ENCODE results near the gene LRBA.
A peak's percentile ranks its signal among the peaks of the same experiment; 100 is the strongest.
"Not testable (repeated sequence)": the region's sequence is repeated elsewhere in the genome, so short reads cannot be mapped to it uniquely, and the experiment has no call there.

Gene LRBA

DNA sequence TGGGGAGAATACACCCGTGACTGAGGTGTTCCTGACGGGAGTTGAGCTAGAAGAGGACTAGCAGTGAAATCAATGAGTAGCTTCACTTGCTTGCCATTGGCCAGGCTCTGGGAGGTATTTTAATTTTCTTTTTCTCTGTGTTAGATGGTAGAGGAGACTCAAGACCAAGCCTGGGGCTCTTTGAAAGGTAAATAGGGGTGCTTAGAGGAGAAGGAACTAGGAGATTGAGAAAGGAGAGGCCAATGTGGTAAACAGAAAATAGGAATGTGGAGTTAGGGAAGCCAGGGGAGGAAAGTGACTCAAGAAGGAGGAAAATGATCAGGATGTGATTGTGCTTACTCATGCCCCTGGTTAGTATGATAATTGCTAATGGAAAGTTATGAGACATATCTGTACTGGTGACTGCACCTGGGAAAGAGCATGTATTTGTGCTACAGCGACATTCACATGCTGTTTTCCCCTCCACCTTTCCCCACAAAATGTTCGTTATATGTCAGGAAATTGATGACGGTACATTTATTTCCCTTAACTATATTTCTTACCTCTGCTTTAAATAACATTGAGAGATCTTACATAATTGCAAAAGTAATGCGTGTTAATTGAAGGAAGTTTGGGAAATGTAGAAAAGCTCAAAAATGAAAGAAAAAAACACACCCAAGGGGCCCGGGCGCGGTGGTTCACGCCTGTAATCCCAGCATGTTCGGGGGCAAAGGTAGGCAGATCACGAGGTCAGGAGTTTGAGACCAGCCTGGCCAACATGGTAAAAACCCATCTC is 16.9 kb upstream of the LRBA start:
- H3K9me3 Mint-ChIP-seq: no peaks in the 10 kb centered on the region
- H3K36me3 Mint-ChIP-seq: no peaks in the 10 kb centered on the region
- peak overlapping the region; percentile 7 for H3K4me3 Mint-ChIP-seq
- H3K27me3 Mint-ChIP-seq: peaks cover 30% of the 10 kb centered on the region
- H3K27ac Mint-ChIP-seq: peak overlapping the region; percentile 34
- peak; percentile 70 for ATAC-seq
- H3K4me1 Mint-ChIP-seq: peaks cover 23% of the 10 kb centered on the region

DNA sequence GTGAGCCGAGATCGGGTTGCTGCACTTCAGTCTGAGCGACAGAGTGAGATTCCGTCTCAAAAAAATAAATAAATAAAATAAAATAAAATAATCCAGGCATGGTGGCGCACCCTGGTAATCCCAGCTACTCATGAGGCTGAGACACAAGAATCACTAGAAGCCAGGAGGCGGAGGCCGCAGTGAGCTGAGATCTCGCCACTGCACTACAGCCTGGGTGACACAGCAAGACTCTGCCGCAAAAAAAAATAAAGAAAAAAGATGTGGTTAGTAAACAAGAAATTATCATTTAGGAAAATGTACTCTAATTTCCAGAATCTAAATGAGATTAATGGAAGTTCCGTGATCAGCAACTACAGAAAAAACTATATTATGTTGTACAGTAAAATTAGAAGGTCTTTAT is 14.5 kb upstream of the LRBA start:
- Mint-ChIP-seq H3K27me3 (peaks cover 30% of the 10 kb centered on the region), H3K4me3 (no peak overlapping the region), H3K27ac (no peak overlapping the region), H3K9me3 (no peaks in the 10 kb centered on the region), H3K36me3 (no peaks in the 10 kb centered on the region), H3K4me1 (peaks cover 18% of the 10 kb centered on the region)
- ATAC-seq: no peak

DNA sequence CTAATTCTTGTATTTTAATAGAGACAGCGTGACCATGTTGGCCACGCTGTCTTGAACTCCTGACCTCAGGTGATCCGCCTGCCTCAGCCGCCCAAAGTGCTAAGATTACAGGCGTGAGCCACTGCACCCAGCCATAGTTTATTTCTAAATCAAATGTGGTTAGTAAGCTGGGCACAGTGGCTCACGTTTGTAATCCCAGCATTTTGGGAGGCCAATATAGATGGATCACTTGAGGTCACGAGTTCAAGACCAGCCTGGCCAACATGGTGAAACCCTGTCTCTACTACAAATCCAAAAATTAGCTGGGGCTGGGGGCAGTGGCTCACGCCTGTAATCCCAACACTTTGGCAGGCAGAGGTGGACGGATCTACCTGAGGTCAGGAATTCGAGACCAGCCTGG is 13.9 kb upstream of the LRBA start:
- H3K9me3 Mint-ChIP-seq, H3K4me3 Mint-ChIP-seq, H3K27ac Mint-ChIP-seq, ATAC-seq, H3K36me3 Mint-ChIP-seq: not testable (repeated sequence)
- H3K27me3 Mint-ChIP-seq: peaks cover 30% of the 10 kb centered on the region
- H3K4me1 Mint-ChIP-seq: peaks cover 18% of the 10 kb centered on the region

DNA sequence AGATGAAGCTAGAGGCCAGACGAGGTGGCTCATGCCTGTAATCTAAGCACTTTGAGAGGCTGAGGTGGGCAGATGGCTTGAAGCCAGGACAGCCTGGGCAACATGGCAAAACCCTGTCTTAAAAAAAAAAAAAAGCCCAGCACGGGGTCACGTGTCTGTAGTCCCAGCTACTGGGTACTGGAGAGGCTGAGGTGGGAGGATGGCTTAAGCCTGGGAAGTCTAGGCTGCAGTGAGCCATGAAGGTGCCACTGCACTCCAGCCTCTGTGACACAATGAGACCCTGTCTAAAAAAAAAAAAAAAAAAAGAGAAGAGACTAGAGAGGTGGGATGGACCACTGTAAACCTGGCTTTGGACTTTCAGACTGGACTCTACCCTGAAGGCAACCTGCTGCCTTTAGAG is 10.7 kb upstream of the LRBA start:
- Mint-ChIP-seq H3K9me3 (no peaks in the 10 kb centered on the region), H3K27ac (no peak overlapping the region), H3K27me3 (peaks cover 21% of the 10 kb centered on the region), H3K4me3 (no peak overlapping the region), H3K36me3 (no peaks in the 10 kb centered on the region), H3K4me1 (peaks cover 8% of the 10 kb centered on the region)
- no peak for ATAC-seq

DNA sequence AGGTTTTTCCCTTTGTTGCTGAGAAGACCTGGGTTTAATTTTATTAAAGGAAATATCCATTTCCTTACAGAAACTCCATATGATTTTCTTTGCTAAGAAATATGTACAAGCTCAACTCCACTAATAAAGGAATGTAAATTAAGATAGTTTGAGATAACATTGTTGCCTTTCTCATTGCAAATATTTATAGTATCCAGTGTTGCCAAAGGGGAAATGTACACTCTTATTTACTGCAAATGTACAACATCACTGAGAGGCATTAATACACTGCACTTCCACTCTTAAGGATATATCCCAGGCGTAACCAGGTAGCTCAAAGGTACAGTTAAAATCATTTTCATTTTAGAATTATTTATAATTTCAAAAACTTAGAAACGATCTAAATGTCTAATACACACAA is 7.5 kb upstream of the LRBA start:
- H3K4me1 Mint-ChIP-seq: no peaks in the 10 kb centered on the region
- H3K27ac Mint-ChIP-seq: no peak overlapping the region
- ATAC-seq: no peak
- peaks cover 9% of the 10 kb centered on the region for H3K27me3 Mint-ChIP-seq
- H3K36me3 Mint-ChIP-seq: no peaks in the 10 kb centered on the region
- no peaks in the 10 kb centered on the region for H3K9me3 Mint-ChIP-seq
- H3K4me3 Mint-ChIP-seq: no peak overlapping the region

DNA sequence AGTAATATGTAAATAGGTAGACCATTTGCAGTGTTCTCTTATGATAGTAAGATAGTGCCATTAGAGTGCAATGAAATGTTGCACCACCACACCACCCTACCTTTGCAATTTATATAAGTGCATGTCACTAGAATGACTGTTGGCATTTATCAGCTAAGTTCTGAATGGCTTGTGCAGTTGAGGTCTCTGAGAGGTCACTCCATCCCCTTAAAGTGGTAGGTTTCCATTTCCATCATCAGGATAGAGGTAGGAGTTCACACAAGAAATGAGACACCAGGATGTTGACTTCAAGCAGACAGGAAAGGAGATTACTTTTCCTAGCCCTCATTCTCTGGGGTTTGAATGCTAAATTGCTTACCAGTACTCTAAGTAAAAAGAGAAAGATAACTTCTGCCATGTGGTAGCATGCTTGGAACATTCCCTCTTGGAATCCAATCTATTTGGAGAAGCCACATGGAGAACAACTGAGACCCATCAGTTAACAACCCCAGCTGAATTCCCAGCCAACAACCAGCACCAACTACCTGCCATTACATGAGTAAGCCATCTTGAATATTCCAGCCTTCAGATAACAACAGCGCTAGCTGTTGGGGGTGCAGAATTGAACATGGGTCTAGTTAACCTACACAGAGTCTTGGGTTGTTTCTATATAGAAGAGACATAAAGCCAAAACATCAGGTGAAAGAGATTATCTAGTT is 6.7 kb upstream of the LRBA start:
- Mint-ChIP-seq H3K27ac (no peak overlapping the region), H3K4me3 (no peak overlapping the region), H3K9me3 (no peaks in the 10 kb centered on the region), H3K27me3 (peaks cover 9% of the 10 kb centered on the region), H3K36me3 (no peaks in the 10 kb centered on the region), H3K4me1 (no peaks in the 10 kb centered on the region)
- no peak for ATAC-seq

DNA sequence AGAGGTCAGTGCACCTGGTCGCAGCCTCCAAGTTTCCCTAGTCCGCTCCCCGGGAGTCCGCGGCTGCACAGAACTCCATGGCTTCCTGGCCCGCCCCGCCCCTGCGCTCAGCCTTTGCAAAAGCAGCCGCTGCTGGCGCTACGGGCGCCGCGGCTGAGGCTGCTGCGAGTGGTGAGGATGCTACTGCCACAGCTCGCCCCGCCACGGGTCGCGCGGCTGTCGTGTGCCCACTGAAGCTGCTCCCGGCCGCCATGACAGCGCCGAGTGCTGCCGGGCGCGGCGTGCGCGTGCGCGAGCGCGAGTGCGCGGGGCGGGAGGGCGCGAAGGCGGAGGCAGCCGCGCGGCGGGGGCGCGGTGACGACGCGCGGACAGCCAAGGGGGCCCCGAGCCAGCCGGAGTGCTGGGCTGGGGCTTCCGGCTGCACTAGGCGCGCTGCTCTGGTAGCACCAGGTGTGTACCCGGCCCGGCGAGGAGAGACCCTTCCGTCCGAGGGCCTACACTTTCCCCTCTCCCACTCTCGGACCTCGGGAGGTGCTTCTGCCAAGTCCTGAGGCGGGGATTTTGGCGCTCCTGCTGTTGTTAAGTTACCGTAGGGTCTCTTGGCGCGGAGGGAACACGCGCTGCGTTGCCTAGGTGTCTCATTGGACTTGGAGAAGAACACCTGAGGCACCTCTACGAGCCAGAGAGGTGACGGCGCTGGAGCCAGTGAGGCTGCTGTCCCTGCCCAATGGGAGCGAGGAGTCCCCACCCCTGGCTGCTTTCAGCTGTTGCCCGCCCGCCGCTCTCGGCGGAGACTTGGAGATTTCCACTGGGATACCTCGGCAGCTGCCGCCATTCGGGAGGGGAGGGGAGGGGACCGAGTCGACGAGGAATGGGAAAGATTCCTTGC is 619 bp upstream of the LRBA start:
- Mint-ChIP-seq H3K4me3 (peak overlapping the region; percentile 99), H3K4me1 (peaks cover 32% of the 10 kb centered on the region), H3K36me3 (no peaks in the 10 kb centered on the region), H3K9me3 (no peaks in the 10 kb centered on the region), H3K27ac (peak overlapping the region; percentile 89), H3K27me3 (no peaks in the 10 kb centered on the region)
- ATAC-seq: peak; percentile 93

DNA sequence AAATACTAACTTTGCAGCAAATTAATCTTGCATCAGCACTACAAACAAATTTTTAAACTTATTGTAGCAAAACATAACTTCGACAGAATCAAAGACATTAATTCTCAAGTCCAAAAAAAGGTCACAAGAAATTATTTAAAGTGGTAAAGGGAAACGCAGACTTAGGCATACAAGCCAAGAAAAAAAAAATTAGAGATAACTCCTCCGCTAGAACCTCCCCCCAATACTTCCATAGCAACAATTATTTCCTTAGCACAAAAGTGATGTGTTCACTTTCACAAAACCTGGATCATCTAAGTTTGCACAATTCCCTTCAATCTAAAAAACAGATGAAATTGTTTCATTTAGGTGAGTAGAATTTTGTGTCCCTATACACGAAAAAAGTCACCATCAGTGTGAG is 1.1 kb downstream of the LRBA start:
- ATAC-seq: no peak
- no peaks in the 10 kb centered on the region for H3K27me3 Mint-ChIP-seq
- peak overlapping the region; percentile 99 for H3K4me3 Mint-ChIP-seq

DNA sequence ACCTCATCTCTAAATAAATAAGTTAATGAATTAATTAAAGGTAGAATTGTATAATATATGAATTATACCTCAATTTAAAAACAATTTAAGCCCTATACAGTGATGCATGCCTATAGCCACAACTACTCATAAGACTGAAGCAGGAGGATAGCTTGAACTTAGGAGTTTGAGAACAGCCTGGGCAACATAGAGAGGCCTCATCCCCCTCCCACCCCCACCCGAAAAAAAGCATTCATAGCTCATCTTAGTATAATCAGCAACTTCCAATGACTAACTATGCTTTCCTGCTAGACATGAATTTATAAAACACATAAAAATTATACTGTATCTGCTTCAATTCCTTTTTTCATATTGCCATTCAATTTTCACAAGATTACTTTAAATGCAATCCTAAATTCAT is 1.6 kb downstream of the LRBA start:
- H3K36me3 Mint-ChIP-seq: no peaks in the 10 kb centered on the region
- H3K27ac Mint-ChIP-seq: peak overlapping the region; percentile 71
- no peak for ATAC-seq
- H3K4me1 Mint-ChIP-seq: peaks cover 32% of the 10 kb centered on the region
- no peaks in the 10 kb centered on the region for H3K27me3 Mint-ChIP-seq
- H3K4me3 Mint-ChIP-seq: peak overlapping the region; percentile 99
- H3K9me3 Mint-ChIP-seq: no peaks in the 10 kb centered on the region

More for the DNA sequence above, 1.1 kb downstream of the LRBA start:
- Mint-ChIP-seq H3K9me3 (no peaks in the 10 kb centered on the region), H3K4me1 (peaks cover 32% of the 10 kb centered on the region), H3K27ac (peak overlapping the region; percentile 89), H3K36me3 (no peaks in the 10 kb centered on the region)

DNA sequence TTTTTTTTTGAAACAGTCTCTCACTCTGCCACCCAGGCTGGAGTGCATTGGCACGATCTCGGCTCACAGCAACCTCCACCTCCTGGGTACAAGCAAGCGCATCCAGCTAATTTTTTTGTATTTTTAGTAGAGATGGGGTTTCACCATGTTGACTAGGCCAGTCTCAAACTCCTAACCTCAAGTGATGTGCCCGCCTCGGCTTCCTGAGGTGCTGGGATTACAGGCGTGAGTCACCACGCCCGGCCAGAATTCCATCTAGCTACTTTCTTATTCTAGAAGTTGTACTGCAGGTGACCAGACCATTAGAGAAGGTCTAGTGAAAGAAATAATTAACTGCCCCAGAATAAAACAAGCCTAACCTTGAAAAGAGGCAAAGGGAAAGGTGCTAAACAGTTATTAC is 2.3 kb downstream of the LRBA start:
- Mint-ChIP-seq H3K27me3 (no peaks in the 10 kb centered on the region), H3K4me3 (peak overlapping the region; percentile 72), H3K27ac (peak overlapping the region; percentile 71), H3K4me1 (peaks cover 32% of the 10 kb centered on the region), H3K9me3 (no peaks in the 10 kb centered on the region), H3K36me3 (no peaks in the 10 kb centered on the region)
- no peak for ATAC-seq

DNA sequence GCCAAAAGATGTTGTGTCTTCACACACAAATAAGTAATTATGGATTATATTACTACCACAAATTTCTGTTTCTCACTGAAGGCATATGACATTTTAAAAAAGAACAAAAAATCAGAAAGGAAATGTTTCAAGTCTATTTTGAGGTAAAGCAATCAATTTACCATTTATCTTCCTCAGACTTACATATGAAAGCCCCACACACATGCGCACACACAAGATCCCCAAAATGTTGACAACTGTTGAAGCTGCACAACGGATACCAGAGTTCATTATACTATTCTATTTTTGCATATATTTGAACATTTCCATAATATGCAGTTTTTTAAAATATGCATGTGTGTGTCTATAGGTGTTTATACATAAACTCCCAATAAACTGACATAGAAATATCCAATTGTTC is 2.7 kb downstream of the LRBA start:
- H3K27me3 Mint-ChIP-seq: no peaks in the 10 kb centered on the region

DNA sequence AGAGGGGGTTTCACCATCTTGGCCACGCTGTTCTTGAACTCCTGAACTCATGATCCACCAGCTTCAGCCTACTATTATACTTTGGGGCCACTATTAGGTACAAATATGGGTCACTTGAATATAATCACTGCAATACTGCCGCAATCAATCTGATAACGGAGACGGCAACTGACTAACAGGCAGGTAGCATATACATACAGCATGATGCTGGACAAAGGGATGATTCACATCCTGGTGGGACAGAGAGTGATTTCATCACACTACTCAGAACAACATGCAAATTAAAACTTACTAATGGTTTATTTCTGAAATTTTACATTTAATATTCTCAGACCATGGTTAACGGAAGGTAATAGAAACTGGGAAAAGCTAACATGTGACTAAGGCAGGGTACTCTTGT is 10.9 kb downstream of the LRBA start:
- Mint-ChIP-seq H3K27ac (no peak overlapping the region), H3K9me3 (no peaks in the 10 kb centered on the region), H3K4me3 (no peak overlapping the region), H3K27me3 (no peaks in the 10 kb centered on the region), H3K4me1 (peaks cover 28% of the 10 kb centered on the region), H3K36me3 (peaks cover 28% of the 10 kb centered on the region)
- ATAC-seq: no peak

More for the DNA sequence above, 2.7 kb downstream of the LRBA start:
- H3K9me3 Mint-ChIP-seq: no peaks in the 10 kb centered on the region
- no peak overlapping the region for H3K27ac Mint-ChIP-seq
- peaks cover 32% of the 10 kb centered on the region for H3K4me1 Mint-ChIP-seq
- H3K36me3 Mint-ChIP-seq: no peaks in the 10 kb centered on the region
- H3K4me3 Mint-ChIP-seq: no peak overlapping the region
- no peak for ATAC-seq

DNA sequence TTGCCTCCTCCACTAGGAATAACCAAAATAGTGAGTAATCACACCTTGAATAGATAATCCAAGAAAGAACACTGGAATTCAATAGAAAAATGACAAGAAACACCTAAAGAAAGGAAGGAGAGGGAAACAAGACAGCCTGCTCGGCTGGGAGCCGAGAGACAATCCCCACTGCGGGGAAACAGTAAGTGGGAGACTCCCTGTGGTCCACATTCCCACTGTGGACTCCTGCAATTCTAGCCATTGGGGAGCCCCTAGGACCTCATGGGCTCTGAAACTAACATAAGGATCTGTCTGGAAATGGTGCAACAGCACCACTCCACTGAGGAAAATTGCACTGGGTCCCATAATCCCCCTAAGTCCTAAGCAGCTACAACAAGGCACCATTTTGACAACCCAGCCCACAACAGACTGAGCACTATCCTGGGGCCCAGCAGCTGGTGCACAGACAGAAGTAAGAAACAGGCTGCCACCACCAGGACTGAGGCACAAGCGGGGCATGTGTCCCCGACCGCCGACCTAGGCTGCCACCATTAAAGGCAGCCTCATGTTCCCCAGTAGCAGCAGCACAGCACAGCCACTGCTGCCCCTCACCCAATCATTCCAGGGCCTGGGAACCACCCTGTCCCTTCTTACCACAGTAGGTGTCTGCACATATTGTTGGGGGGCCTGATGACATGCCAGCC is 14.2 kb downstream of the LRBA start:
- no peaks in the 10 kb centered on the region for H3K27me3 Mint-ChIP-seq
- peaks cover 43% of the 10 kb centered on the region for H3K4me1 Mint-ChIP-seq
- H3K27ac Mint-ChIP-seq: peak overlapping the region; percentile 26
- no peaks in the 10 kb centered on the region for H3K9me3 Mint-ChIP-seq
- H3K36me3 Mint-ChIP-seq: peaks cover 28% of the 10 kb centered on the region
- no peak for ATAC-seq
- no peak overlapping the region for H3K4me3 Mint-ChIP-seq

DNA sequence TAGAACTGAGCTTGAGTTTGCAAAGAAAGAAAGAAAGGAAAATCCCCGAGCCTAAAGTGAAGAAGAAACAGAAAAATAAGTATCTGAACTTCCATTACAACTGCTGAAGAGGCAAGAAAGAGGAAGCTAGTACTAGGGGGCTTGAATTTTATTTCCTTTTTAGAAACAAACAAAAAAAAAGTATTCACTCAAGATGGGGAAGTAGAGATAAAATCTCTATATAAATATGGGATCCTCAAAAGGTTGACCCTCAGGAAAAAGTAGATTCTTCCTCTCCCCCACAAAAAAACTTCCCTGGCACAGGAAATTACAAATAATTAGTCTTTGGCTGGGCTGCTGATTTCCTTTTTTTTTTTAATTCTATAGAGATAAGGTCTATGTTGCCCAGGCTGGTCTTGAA is 16.0 kb downstream of the LRBA start:
- Mint-ChIP-seq H3K4me1 (peaks cover 61% of the 10 kb centered on the region), H3K36me3 (peaks cover 36% of the 10 kb centered on the region), H3K27ac (peak overlapping the region; percentile 37), H3K9me3 (peaks cover 3% of the 10 kb centered on the region), H3K4me3 (no peak overlapping the region), H3K27me3 (no peaks in the 10 kb centered on the region)
- no peak for ATAC-seq

DNA sequence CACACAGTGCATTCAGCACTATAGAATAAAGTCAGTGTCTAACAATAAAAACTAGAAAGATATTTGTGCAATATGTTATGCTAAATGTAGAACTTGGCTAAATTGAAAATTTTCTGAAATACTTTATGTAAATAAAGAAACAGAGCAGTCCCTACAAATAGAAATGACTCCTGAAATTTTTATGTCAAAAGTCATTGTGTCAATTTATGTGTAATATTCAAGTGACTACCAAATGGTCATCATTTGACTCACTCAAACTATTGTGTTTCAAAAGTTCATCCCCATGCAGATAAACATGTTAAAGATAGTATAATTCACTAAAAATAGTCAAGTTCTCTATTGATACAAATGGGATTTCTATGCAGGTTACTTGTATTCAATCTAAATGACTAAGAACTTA is 17.9 kb downstream of the LRBA start:
- H3K27ac Mint-ChIP-seq: no peak overlapping the region
- peaks cover 5% of the 10 kb centered on the region for H3K9me3 Mint-ChIP-seq
- H3K4me1 Mint-ChIP-seq: peaks cover 73% of the 10 kb centered on the region
- no peak for ATAC-seq
- H3K27me3 Mint-ChIP-seq: no peaks in the 10 kb centered on the region
- peaks cover 32% of the 10 kb centered on the region for H3K36me3 Mint-ChIP-seq
- no peak overlapping the region for H3K4me3 Mint-ChIP-seq
